ENCODE measurements around the gene LAMP1. TPM values are rescaled to one million over a fixed set of nuclear protein-coding genes. Genes with fewer than 3 reads are reported as not detected.
"Not testable (repeated sequence)": the region's sequence is repeated elsewhere in the genome, so short reads cannot be mapped to it uniquely, and the experiment has no call there.

Gene LAMP1
- total RNA-seq, 5 donors from 2014 or later (not counting 1 experiment from before 2014, with no cell fraction given): 83.6 to 120 (median 112) TPM

GRCh38 chr13:113371061-113371460 lies 74.0 kb downstream of the LAMP1 start:
- Histone ChIP-seq H3K27me3 (replicated peaks in 1 of 2; ENCODE audit: control insufficient read depth in 2 of 2, extremely low read depth in 1 of 2, insufficient read depth in 2 of 2, low read length in 1 of 2) (peaks cover 0 to 25% of the 10 kb centered on the region in 2 experiments), H3K36me3 (ENCODE audit: control insufficient read depth in 2 of 2, extremely low read depth in 1 of 2, insufficient read depth in 1 of 2, low read length in 1 of 2) (no peaks in the 10 kb centered on the region), H3K4me3 (ENCODE audit: control insufficient read depth in 1 of 2, extremely low read depth in 1 of 2, low read length in 1 of 2) (no peak overlapping the region), H3K9me3 (no peaks in the 10 kb centered on the region), H3K4me1 (ENCODE audit: control insufficient read depth in 1 of 2, extremely low read depth in 1 of 2, insufficient read depth in 2 of 2, low read length in 2 of 2) (no peaks in the 10 kb centered on the region), H3K27ac (ENCODE audit: low read length) (no peak overlapping the region)
- WGBS (ENCODE audit: insufficient coverage): 37% methylated on average over 3 of the region's 13 CpGs
- Mint-ChIP-seq H3K36me3 (no peaks in the 10 kb centered on the region), H3K4me1 (no peaks in the 10 kb centered on the region), H3K27ac (no peak overlapping the region), H3K27me3 (peaks cover 5 to 10% of the 10 kb centered on the region in 2 donors), H3K4me3 (no peak overlapping the region), H3K9me3 (no peaks in the 10 kb centered on the region)
- no peak for DNase-seq
- no peak for ATAC-seq (replicated peaks in 1 of 4)
- POLR2A ChIA-PET: no interaction called here
- CTCF ChIA-PET: interaction anchor here in 1 of 2 donors (0.5 kb wide), 1 partner anchor 95 kb away, joined by 5 read pairs; no protein-coding TSS in a partner anchor

- peaks cover 10 to 11% of the 10 kb centered on the region in 2 donors for H3K27me3 Mint-ChIP-seq
- H3K27me3 ChIP-seq (replicated peaks in 1 of 2; ENCODE audit: control insufficient read depth in 2 of 2, extremely low read depth in 1 of 2, insufficient read depth in 2 of 2, low read length in 1 of 2): peaks cover 0 to 24% of the 10 kb centered on the region in 2 experiments
- ATAC-seq (replicated peaks in 1 of 4); DNase-seq; POLR2A ChIA-PET; H3K4me3 Mint-ChIP-seq; H3K4me1 ChIP-seq (ENCODE audit: control insufficient read depth in 1 of 2, extremely low read depth in 1 of 2, insufficient read depth in 2 of 2, low read length in 2 of 2); H3K9me3 ChIP-seq; H3K27ac Mint-ChIP-seq; H3K27ac ChIP-seq (ENCODE audit: low read length); H3K36me3 Mint-ChIP-seq; H3K9me3 Mint-ChIP-seq; H3K36me3 ChIP-seq (ENCODE audit: control insufficient read depth in 2 of 2, extremely low read depth in 1 of 2, insufficient read depth in 1 of 2, low read length in 1 of 2); H3K4me1 Mint-ChIP-seq; H3K4me3 ChIP-seq (ENCODE audit: control insufficient read depth in 1 of 2, extremely low read depth in 1 of 2, low read length in 1 of 2): not testable (repeated sequence)
- no CpG with 5 or more reads among the region's 3 CpGs for WGBS (ENCODE audit: insufficient coverage)
- CTCF ChIA-PET: interaction anchor here in 1 of 2 donors (0.5 kb wide), 1 partner anchor 96 kb away, joined by 5 read pairs; no protein-coding TSS in a partner anchor
These were observed 74.7 kb downstream of the LAMP1 start for GRCh38 chr13:113371701-113372100.

Other genes with a start within 250 kb of the LAMP1 start
- gene F7, start 191.4 kb upstream of the LAMP1 start, total RNA-seq: under 1 TPM in 3 of 5 donors, not detected in 2; 0.13 to 0.23 (median 0.23) TPM
- gene F10, start 174.4 kb upstream of the LAMP1 start, total RNA-seq: not detected
- gene PROZ, start 138.6 kb upstream of the LAMP1 start, total RNA-seq: not detected
- gene PCID2, start 88.6 kb upstream of the LAMP1 start, total RNA-seq: 10 to 100 TPM; 45.3 to 68.6 (median 63.2) TPM
- 10 to 100 TPM; 80.3 to 94.5 (median 82.7) TPM for gene CUL4A, start 87.6 kb upstream of the LAMP1 start, total RNA-seq
- gene GRTP1, start 66.9 kb downstream of the LAMP1 start, total RNA-seq: 1 to 10 TPM in 3 of 5 donors, under 1 TPM in 1, not detected in 1; 0.98 to 1.4 (median 1.2) TPM
- 1 to 10 TPM in 2 of 5 donors, under 1 TPM in 3; 0.37 to 1.7 (median 0.92) TPM for gene ADPRHL1, start 156.2 kb downstream of the LAMP1 start, total RNA-seq
- 10 to 100 TPM; 18.7 to 27.7 (median 25.3) TPM for gene DCUN1D2, start 193.5 kb downstream of the LAMP1 start, total RNA-seq

Data from T-cell (primary cell).